SHP77 treated with DMSO at 0.1 percent for 48 hours (cell line): Measurements from ENCODE around the gene SUSD3.

Experiments used
- DNase-seq: peaks from one replicate; lab custom pipeline; 2025; lab: John Stamatoyannopoulos, UW

The SUSD3 gene

GRCh38 chr9:93030642-93031628 lies 27.6 kb upstream of the SUSD3 start:
- no peak for DNase-seq

- no peak for DNase-seq
Measured at GRCh38 chr9:93031629-93032430, 26.7 kb upstream of the SUSD3 start.

- no peak for DNase-seq
Measured at GRCh38 chr9:93032545-93032944, 26.0 kb upstream of the SUSD3 start.

GRCh38 chr9:93033531-93033930 lies 25.0 kb upstream of the SUSD3 start:
- DNase-seq: no peak

- no peak for DNase-seq
Measured at GRCh38 chr9:93035106-93035660, 23.3 kb upstream of the SUSD3 start.

GRCh38 chr9:93035821-93036351 lies 22.6 kb upstream of the SUSD3 start:
- DNase-seq: no peak

- no peak for DNase-seq
Measured at GRCh38 chr9:93036887-93037475, 21.5 kb upstream of the SUSD3 start.

- DNase-seq: no peak
Measured at GRCh38 chr9:93037476-93037971, 21.0 kb upstream of the SUSD3 start.

GRCh38 chr9:93038918-93039317 lies 19.6 kb upstream of the SUSD3 start:
- no peak for DNase-seq

GRCh38 chr9:93039456-93039855 lies 19.0 kb upstream of the SUSD3 start:
- DNase-seq: no peak

GRCh38 chr9:93039976-93040375 lies 18.5 kb upstream of the SUSD3 start:
- no peak for DNase-seq

- no peak for DNase-seq
Measured at GRCh38 chr9:93040409-93040808, 18.1 kb upstream of the SUSD3 start.

GRCh38 chr9:93041108-93041802 lies 17.2 kb upstream of the SUSD3 start:
- no peak for DNase-seq

GRCh38 chr9:93043122-93043521 lies 15.4 kb upstream of the SUSD3 start:
- no peak for DNase-seq

GRCh38 chr9:93045521-93045920 lies 13.0 kb upstream of the SUSD3 start:
- no peak for DNase-seq

GRCh38 chr9:93048566-93049448 lies 9.7 kb upstream of the SUSD3 start:
- no peak for DNase-seq

- no peak for DNase-seq
Measured at GRCh38 chr9:93049491-93049890, 9.0 kb upstream of the SUSD3 start.

GRCh38 chr9:93050231-93050630 lies 8.3 kb upstream of the SUSD3 start:
- no peak for DNase-seq

- DNase-seq: no peak
Measured at GRCh38 chr9:93051680-93052089, 6.8 kb upstream of the SUSD3 start.
